HG02840 (cell line): ENCODE results near the gene ALDH3A1.

Experiments used
- ATAC-seq: cut with Tn5 transposase; IDR thresholded peaks from one replicate; pipeline ENCODE4 v1.9.1; 2021; ENCODE audit warnings: mild to moderate bottlenecking, moderate library complexity, moderate number of reproducible peaks; ENCODE audit not compliant: unreplicated experiment, low FRiP score

Gene ALDH3A1

GRCh38 chr17:19742495-19742894, 5.6 kb downstream of the ALDH3A1 start:
- no peak for ATAC-seq

DNA sequence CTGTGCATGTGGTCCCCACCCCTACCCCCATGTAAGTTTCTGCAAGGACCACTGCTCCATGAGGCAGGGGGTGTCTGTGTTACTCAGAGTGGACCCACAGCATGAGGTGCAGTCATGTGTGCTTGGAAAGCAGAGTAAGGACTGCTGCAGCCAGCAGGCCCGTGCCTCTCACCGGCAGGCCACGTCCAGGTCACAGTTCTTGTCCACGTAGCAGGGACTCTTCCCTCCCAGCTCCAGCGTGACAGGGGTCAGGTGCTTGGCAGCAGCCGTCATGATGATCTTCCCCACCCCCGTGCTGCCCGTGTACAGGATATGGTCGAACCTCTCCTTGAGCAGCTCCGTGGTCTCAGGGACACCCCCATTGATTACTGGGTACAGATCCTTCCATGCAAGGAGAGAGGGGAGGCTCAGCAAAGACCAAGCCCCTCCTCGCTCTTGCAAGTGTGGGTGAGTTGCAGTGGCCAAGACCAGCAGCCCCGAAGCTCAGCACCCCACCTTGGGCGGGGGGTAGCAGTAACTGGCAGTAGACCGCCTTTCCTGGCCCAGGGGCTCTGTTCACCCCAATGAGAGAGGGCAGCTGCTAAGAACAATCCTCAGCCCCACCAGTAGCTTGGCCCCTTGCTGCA, 6.2 kb downstream of the ALDH3A1 start:
- ATAC-seq: no peak

DNA sequence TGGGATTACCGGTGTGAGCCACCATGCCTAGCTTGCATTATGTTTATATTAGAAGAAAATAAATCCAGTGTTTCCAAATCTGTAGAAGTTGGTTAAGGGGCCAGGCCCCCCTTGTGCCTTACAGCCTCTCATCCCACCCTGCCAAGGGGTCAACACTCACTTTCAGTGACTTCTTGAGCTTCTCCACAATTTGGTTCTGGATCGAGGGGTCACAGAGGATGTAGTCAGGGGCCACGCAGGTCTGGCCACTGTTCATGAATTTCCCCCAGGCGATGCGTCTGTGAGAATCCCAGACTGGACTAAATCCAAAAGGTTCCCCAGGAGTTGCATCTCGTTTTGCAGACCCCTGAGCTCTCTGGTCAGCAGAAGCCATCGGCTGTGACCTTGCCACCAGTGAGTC, 7.2 kb downstream of the ALDH3A1 start:
- ATAC-seq: no peak

GRCh38 chr17:19739241-19740201, 8.6 kb downstream of the ALDH3A1 start:
- ATAC-seq: no peak

DNA sequence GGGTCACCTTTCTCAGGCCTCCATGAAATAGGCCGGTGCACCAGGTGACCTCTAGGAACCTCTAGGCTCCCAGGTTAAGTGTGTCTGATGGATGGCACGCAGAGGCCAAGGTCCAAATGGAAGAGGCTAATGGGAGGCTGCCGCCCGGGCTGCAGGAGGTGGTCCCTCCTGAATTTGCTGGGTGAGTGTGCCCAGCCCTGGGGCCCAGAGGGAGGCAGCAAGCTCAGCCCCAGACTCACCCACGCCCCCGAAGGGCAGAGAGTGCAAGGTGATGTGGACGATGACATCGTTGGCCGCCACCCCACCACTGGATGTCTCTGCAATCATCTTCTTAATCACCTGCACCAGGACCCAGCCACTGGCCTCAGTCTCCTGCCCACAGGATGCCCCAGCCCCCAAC, 9.3 kb downstream of the ALDH3A1 start:
- ATAC-seq: no peak

DNA sequence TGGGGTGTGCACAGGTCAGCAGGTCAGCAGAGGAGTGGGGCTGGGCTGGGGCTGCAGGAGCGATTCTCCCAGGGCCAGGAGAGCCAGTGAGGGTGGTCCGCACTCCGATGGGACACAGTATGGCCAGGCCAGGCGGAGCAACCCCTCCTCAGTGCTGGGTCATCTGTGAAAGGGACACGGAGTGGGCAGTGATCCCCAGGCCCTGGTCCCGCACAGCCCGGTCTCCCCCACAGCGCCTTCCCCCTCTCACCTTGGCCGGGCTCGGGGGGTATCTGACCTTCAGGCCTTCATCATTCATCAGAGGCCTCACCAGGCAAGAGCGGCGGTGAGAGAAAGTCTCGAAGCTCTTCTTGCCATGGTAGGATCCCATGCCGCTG, 10.0 kb downstream of the ALDH3A1 start:
- no peak for ATAC-seq

- no peak for ATAC-seq
Observed at GRCh38 chr17:19737305-19738072, 10.6 kb downstream of the ALDH3A1 start.

DNA sequence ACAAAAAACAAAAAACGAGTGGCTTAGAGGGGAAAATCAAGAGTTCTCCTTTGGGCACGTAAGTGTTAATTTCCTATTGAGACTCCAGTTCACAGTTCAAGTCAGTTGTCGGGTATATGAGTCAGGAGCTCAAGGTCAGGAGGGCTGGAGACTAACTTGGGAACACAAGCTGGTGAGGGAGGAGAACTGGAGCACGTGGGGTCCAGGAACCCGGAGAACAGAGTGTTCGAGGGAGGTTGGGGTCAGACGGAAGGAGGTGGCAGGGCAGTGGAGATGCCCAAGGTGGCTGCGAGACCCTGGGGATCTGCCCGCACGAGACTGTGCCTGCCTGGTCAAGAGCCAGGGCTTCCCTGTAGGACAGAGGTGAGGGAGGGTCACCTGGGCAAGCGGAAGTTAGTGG, 12.0 kb downstream of the ALDH3A1 start:
- no peak for ATAC-seq

DNA sequence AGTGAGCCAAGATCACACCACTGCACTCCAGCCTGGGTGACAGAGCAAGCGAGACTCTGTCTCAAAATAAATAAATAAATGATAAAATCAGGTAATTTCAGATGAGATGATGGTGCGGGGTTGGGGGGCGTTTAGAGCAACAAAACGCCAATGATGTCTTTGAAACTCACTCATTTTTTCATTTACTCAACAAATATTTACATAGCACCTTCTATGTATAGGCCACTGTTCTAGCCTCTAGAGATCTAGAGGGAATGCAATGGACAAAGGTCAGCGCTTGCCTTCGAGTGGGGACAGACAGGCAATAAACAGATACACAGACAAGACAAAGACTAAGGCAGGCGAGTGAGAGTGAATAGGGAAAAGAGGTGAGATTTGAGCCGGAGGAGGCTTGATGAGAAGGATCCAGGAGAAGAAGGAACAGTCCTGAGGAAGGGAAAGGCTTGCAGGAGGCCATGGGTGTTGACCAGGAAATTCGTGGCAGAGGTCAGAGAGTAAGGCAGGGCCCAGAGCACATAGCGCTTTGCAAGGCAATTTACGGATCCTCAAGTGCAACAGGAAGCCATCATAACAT, 14.1 kb downstream of the ALDH3A1 start:
- ATAC-seq: no peak

DNA sequence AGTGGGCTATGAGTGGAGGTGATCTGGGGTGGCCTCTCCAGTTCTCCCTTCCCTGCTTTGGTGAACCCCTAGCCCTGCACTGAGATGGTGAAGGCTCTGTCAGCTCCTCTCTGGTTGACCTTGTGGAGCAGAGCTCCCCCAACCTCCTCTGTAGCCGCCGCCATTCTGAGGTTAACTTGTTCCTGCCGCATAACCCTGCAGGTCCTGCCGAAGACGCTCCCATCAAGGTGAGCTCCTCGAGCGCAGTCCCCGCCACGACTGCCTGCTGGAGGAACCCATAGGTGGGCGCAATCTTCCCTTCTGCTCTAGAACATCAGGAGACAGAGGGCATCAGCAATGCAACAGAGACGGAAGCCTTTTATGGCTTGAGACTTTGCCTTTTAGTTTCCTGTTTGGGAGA, 16.5 kb downstream of the ALDH3A1 start:
- ATAC-seq: no peak

GRCh38 chr17:19730843-19731242, 17.3 kb downstream of the ALDH3A1 start:
- ATAC-seq: no peak

- no peak for ATAC-seq
Observed at GRCh38 chr17:19729900-19730299, 18.2 kb downstream of the ALDH3A1 start.

DNA sequence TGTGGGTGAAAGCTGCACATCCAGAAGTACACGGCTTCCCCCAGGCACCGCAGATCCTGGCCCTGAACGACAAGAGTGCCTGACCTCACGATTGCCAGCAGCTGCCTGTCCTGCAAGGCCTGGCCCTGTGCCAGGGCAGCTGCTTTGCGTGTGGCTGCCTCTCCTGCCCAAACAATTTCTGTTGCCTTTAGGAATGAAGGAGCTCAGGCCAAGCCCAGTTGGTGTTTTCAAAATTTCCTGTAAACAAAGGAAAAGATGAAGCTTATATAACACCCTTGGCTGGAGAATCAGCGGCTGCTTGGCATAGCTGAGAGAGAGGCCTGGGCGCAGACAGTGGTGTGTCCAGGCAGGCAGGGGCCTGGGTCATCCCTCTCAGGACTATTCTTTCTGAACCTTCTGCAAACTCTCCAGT, 20.0 kb downstream of the ALDH3A1 start:
- ATAC-seq: no peak

GRCh38 chr17:19727501-19728078, 20.5 kb downstream of the ALDH3A1 start:
- ATAC-seq: no peak

DNA sequence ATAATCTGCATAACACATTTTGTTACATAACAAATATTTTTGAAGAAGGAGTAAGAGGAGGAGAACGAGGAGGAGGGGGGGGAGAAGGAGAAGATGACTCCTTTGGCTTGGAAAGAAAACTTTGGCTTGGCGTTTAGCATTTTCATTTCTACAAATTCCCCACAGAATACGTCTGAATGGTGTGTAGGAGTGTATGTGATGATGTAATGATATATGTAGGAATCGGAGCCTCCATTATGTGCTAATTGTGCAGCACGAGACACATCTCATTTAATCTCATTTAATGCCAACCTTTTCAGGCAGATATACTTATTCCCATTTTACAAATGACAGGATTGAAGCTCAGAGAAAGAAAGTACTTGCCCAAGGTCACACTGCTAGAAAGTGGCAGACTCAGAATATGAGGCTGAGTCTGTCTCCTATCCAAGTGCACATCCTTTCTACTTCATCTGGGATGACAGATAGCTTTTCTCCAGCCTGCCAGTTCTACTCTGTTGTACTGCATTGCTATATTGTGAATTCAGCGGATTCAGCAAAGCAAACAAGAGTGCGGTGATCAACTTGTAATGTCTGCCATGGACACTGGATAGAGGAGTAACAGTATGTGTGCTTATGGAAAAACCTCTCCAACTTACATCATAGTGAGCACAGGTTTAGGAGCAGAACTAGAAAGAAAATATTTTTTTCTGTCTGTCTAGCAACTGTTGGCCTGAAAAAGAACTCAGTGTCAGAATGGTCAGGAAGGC, 21.3 kb downstream of the ALDH3A1 start:
- ATAC-seq: no peak

DNA sequence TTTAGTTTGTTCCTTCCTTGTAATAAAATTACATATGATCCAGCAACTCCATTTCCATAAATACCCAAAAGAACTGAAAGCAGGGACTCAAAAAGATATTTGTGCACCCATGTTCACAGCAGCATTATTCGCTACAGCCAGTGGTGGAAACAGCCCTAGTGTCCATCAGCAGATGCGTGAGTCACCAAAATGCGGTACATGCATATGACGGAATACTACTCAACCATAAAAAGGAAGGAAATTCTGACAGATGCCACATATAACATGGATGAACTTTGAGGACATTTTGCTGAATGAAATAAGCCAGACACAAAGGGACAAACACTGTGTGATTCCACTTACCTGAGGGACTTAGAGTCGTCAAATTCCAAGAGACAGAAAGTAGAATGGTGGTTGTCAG, 22.6 kb downstream of the ALDH3A1 start:
- ATAC-seq: no peak

GRCh38 chr17:19724501-19725420, 23.3 kb downstream of the ALDH3A1 start:
- no peak for ATAC-seq

- no peak for ATAC-seq
Observed at GRCh38 chr17:19723964-19724363, 24.1 kb downstream of the ALDH3A1 start.
